SH-SY5Y (cell line): ENCODE measurements around the gene CDK5.

ENCODE experiments used
- GATA2 ChIP-seq: IDR thresholded peaks from 2 replicates; pipeline ENCODE4 v1.6.1; 2011; ENCODE audit warnings: mild to moderate bottlenecking, low read depth, low read length
- GATA3 ChIP-seq: IDR thresholded peaks from 2 replicates; pipeline ENCODE4 v1.6.1; 2011; ENCODE audit warnings: low read depth, mild to moderate bottlenecking, low read length, moderate library complexity

DNA sequence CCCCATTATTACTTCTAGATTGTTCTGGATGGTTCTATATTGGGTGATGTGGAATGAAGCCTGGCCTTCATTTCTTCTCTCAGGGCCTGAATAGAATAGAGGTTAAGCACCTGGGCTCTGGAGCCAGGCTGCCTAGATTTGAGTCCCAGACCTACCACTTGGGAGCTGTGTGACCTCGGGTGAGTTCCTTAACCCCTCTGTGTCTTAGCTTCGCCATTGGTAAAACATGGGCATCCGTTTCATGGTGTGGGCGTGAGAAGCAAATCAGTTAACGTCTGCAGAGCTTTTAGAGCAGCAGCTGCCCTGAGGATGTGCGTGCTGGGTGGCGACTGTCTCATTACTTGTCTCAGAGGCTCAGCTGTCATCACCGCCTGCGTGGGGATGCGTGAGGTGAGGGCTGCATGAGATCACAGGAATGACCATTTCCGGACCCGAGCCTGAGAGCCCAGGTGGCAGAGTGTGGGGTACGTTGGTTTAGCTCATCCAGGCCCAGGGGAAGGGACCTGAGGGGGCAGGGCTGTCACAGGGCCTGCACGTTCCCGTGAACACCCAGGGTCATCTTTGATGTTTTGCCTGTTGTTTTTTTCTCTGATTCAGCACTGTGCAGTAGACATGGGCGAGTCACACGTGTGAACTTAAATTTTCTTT, 38.3 kb upstream of the CDK5 start:
- no peak for TF ChIP-seq GATA2
- TF ChIP-seq GATA3: no peak
